ENCODE measurements around the gene HOXA5. TPM values are rescaled to one million over a fixed set of nuclear protein-coding genes. Genes with fewer than 3 reads are reported as not detected.
A peak's percentile ranks its signal among the peaks of the same experiment; 100 is the strongest.

The HOXA5 gene
- total RNA-seq, 1 experiment from 2014 or later: 6.7 TPM

DNA sequence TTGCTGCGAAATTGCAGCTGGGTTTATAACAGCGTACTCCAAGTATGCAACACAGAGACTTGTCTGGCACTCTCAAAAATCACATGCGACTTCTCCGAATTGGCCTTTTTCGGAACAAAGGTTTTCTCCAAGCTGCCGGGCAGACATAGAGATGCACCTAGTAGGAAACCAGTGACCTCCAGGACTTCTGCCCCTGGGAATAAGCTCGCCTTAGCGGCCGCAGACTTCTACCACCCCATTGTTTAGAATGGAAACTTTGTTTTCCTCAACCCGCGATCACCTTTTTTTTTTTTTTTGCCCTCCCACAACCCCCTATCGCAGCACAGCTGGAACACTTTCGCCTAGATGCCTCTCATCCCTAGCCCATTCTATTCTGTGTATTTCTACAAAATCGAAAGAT lies 35.5 kb upstream of the HOXA5 start:
- no peaks in the 10 kb centered on the region for H3K36me3 ChIP-seq (ENCODE audit: control insufficient read depth in 1 of 2, insufficient read depth in 2 of 2, low read length in 2 of 2)
- peaks cover 36 to 57% of the 10 kb centered on the region in 2 experiments for H3K4me1 ChIP-seq (ENCODE audit: control insufficient read depth in 1 of 2, insufficient read depth in 2 of 2, low read length in 2 of 2)
- peaks cover 20% of the 10 kb centered on the region for H3K79me2 ChIP-seq (ENCODE audit: insufficient read depth, low read length)
- no peak for ATAC-seq
- H3K27me3 ChIP-seq (ENCODE audit: insufficient read depth, low read length): no peaks in the 10 kb centered on the region
- H3K4me3 ChIP-seq (replicated peaks in 1 of 2; ENCODE audit: low read depth in 1 of 2, low read length in 2 of 2): peak overlapping the region; percentile 43 to 56
- ChIA-PET CTCF (interaction anchor here (1.3 to 2.5 kb wide), 12 partner anchors 10 to 1286 kb away, joined by 3 to 32 read pairs (median 6); partner anchors contain the start of gene HOXA13), POLR2A (no interaction called here), RAD21 (ENCODE audit: low non-redundant PET in 1 of 2, low total read pairs in 2 of 2, uncharacterized antibody in 2 of 2, unreplicated experiment in 2 of 2) (no interaction called here)
- intact Hi-C loops (cut with micrococcal nuclease): no loop called here
- H3K9me2 ChIP-seq (ENCODE audit: insufficient read depth): no peaks in the 10 kb centered on the region
- peak overlapping the region; percentile 90 for H3K4me2 ChIP-seq (ENCODE audit: low read length)
- BruUV-seq (replicated peaks): no TSS peak
- peak overlapping the region; percentile 83 for H2AFZ ChIP-seq (ENCODE audit: low read depth, low read length, poor library complexity, severe bottlenecking)
- no peak for DNase-seq (ENCODE audit: low read depth, low spot score)
- no peaks in the 10 kb centered on the region for H4K20me1 ChIP-seq (ENCODE audit: insufficient read depth)
- H3K9me3 ChIP-seq (ENCODE audit: control insufficient read depth in 1 of 2, insufficient read depth in 1 of 2, low read depth in 1 of 2, low read length in 2 of 2): no peaks in the 10 kb centered on the region
- TF ChIP-seq ZNF274 (IDR thresholded peaks at IDR 0.05; ENCODE audit: low read depth, low read length) (no peak), ELF1 (IDR thresholded peaks at IDR 0.05; ENCODE audit: borderline replicate concordance, low read depth) (no peak), POLR2AphosphoS5 (IDR thresholded peaks at IDR 0.05; ENCODE audit: low read depth, low read length) (no peak), EZH2phosphoT487 (IDR thresholded peaks at IDR 0.05; ENCODE audit: borderline replicate concordance) (no peak)
- TF ChIP-seq, protein P1, sequence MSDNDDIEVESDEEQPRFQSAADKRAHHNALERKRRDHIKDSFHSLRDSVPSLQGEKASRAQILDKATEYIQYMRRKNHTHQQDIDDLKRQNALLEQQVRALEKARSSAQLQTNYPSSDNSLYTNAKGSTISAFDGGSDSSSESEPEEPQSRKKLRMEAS (IDR thresholded peaks at IDR 0.05): no peak
- peak overlapping the region; percentile 65 for H3K9ac ChIP-seq (ENCODE audit: low read length)
- H3K27ac ChIP-seq (ENCODE audit: low read depth, low read length): no peak overlapping the region

DNA sequence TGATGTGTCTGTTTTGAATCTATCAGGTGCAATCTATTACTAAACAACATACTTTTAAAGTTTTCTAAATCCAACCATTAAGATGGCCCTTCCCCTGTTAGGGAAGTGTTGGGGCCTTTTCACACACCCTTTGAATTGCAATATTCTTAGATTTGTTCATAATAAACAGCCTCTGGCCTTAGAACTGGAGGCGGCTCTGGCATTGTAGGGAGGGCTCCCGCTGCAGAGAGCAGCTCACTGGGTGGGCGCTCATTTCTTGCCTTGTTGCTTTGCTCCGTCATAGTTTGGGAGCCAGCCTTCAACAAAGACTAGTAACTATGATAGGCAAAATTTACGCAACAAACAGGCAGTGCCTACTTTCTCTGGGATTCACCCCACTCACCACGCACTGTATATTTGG lies 34.9 kb upstream of the HOXA5 start:
- peaks cover 33 to 52% of the 10 kb centered on the region in 2 experiments for H3K4me1 ChIP-seq (ENCODE audit: control insufficient read depth in 1 of 2, insufficient read depth in 2 of 2, low read length in 2 of 2)
- ChIA-PET POLR2A (no interaction called here), RAD21 (ENCODE audit: low non-redundant PET in 1 of 2, low total read pairs in 2 of 2, uncharacterized antibody in 2 of 2, unreplicated experiment in 2 of 2) (no interaction called here), CTCF (interaction anchor here (1.7 to 2.5 kb wide), 2 partner anchors 9 to 596 kb away, joined by 5 to 32 read pairs; no protein-coding TSS in a partner anchor)
- H2AFZ ChIP-seq (ENCODE audit: low read depth, low read length, poor library complexity, severe bottlenecking): no peak overlapping the region
- ATAC-seq: no peak
- H3K36me3 ChIP-seq (ENCODE audit: control insufficient read depth in 1 of 2, insufficient read depth in 2 of 2, low read length in 2 of 2): no peaks in the 10 kb centered on the region
- no peaks in the 10 kb centered on the region for H3K9me2 ChIP-seq (ENCODE audit: insufficient read depth)
- peaks cover 20% of the 10 kb centered on the region for H3K79me2 ChIP-seq (ENCODE audit: insufficient read depth, low read length)
- no peaks in the 10 kb centered on the region for H3K9me3 ChIP-seq (ENCODE audit: control insufficient read depth in 1 of 2, insufficient read depth in 1 of 2, low read depth in 1 of 2, low read length in 2 of 2)
- no peak overlapping the region for H3K9ac ChIP-seq (ENCODE audit: low read length)
- H3K27me3 ChIP-seq (ENCODE audit: insufficient read depth, low read length): no peaks in the 10 kb centered on the region
- DNase-seq (ENCODE audit: low read depth, low spot score): no peak
- H3K27ac ChIP-seq (ENCODE audit: low read depth, low read length): no peak overlapping the region
- no peaks in the 10 kb centered on the region for H4K20me1 ChIP-seq (ENCODE audit: insufficient read depth)
- no peak overlapping the region for H3K4me3 ChIP-seq (replicated peaks in 1 of 2; ENCODE audit: low read depth in 1 of 2, low read length in 2 of 2)
- H3K4me2 ChIP-seq (ENCODE audit: low read length): no peak overlapping the region; the same call in 1 of the 2 replicates
- BruUV-seq (replicated peaks): no TSS peak
- intact Hi-C loops (cut with micrococcal nuclease): no loop called here
- no peak for TF ChIP-seq EZH2phosphoT487 (IDR thresholded peaks at IDR 0.05; ENCODE audit: borderline replicate concordance)
- TF ChIP-seq RAD21 (IDR thresholded peaks at IDR 0.05; ENCODE audit: low read depth): no peak
- TF ChIP-seq, protein P2, sequence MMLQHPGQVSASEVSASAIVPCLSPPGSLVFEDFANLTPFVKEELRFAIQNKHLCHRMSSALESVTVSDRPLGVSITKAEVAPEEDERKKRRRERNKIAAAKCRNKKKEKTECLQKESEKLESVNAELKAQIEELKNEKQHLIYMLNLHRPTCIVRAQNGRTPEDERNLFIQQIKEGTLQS (IDR thresholded peaks at IDR 0.05): no peak
- TF ChIP-seq ZFX (IDR thresholded peaks at IDR 0.05): no peak
- TF ChIP-seq POLR2AphosphoS5 (IDR thresholded peaks at IDR 0.05; ENCODE audit: low read depth, low read length): no peak
- no peak for TF ChIP-seq JUND (IDR thresholded peaks at IDR 0.05)
- no peak for TF ChIP-seq SRF (IDR thresholded peaks at IDR 0.05; ENCODE audit: low read depth)
- TF ChIP-seq, protein P1 (IDR thresholded peaks at IDR 0.05): no peak
- TF ChIP-seq EZH2 (IDR thresholded peaks at IDR 0.05): no peak
- TF ChIP-seq ELF1 (IDR thresholded peaks at IDR 0.05; ENCODE audit: borderline replicate concordance, low read depth): no peak
- TF ChIP-seq, protein P3, sequence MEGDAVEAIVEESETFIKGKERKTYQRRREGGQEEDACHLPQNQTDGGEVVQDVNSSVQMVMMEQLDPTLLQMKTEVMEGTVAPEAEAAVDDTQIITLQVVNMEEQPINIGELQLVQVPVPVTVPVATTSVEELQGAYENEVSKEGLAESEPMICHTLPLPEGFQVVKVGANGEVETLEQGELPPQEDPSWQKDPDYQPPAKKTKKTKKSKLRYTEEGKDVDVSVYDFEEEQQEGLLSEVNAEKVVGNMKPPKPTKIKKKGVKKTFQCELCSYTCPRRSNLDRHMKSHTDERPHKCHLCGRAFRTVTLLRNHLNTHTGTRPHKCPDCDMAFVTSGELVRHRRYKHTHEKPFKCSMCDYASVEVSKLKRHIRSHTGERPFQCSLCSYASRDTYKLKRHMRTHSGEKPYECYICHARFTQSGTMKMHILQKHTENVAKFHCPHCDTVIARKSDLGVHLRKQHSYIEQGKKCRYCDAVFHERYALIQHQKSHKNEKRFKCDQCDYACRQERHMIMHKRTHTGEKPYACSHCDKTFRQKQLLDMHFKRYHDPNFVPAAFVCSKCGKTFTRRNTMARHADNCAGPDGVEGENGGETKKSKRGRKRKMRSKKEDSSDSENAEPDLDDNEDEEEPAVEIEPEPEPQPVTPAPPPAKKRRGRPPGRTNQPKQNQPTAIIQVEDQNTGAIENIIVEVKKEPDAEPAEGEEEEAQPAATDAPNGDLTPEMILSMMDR (IDR thresholded peaks at IDR 0.05 in 2 of 3, conservative IDR thresholded peaks at IDR 0.05 in 1 of 3; ENCODE audit: borderline replicate concordance in 1 of 3, insufficient read depth in 1 of 3, low read depth in 2 of 3, low read length in 2 of 3): no peak
- TF ChIP-seq, protein P4, sequence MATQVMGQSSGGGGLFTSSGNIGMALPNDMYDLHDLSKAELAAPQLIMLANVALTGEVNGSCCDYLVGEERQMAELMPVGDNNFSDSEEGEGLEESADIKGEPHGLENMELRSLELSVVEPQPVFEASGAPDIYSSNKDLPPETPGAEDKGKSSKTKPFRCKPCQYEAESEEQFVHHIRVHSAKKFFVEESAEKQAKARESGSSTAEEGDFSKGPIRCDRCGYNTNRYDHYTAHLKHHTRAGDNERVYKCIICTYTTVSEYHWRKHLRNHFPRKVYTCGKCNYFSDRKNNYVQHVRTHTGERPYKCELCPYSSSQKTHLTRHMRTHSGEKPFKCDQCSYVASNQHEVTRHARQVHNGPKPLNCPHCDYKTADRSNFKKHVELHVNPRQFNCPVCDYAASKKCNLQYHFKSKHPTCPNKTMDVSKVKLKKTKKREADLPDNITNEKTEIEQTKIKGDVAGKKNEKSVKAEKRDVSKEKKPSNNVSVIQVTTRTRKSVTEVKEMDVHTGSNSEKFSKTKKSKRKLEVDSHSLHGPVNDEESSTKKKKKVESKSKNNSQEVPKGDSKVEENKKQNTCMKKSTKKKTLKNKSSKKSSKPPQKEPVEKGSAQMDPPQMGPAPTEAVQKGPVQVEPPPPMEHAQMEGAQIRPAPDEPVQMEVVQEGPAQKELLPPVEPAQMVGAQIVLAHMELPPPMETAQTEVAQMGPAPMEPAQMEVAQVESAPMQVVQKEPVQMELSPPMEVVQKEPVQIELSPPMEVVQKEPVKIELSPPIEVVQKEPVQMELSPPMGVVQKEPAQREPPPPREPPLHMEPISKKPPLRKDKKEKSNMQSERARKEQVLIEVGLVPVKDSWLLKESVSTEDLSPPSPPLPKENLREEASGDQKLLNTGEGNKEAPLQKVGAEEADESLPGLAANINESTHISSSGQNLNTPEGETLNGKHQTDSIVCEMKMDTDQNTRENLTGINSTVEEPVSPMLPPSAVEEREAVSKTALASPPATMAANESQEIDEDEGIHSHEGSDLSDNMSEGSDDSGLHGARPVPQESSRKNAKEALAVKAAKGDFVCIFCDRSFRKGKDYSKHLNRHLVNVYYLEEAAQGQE (IDR thresholded peaks at IDR 0.05; ENCODE audit: low read depth): no peak
- no peak for TF ChIP-seq TCF7L2 (IDR thresholded peaks at IDR 0.05; ENCODE audit: borderline replicate concordance, extremely low read depth, insufficient read depth, insufficient read length)
